CD4-positive, CD25-positive, alpha-beta regulatory T cell (primary cell): Measurements from ENCODE around the gene NAV2. TPM values are rescaled to one million over a fixed set of nuclear protein-coding genes. Genes with fewer than 3 reads are reported as not detected.
"Not testable (repeated sequence)": the region's sequence is repeated elsewhere in the genome, so short reads cannot be mapped to it uniquely, and the experiment has no call there.

Experiments used
- ATAC-seq, 2 donors: fragments of 150-1000 bp; cut with Tn5 transposase; one replicate each; pipeline ENCODE4 v1.10.0; 2021; ENCODE audit warnings: low read depth in 2 of 2, moderate number of reproducible peaks in 2 of 2, moderate library complexity in 1 of 2
- DNase-seq, 3 donors: peaks; one replicate each; pipeline versions ENCODE4 v3.0.0 to v3.0.0-alpha.2; 2012 to 2022; ENCODE audit warnings: mixed read lengths in 1 of 3
- H3K27ac ChIP-seq: one replicate; pipeline ENCODE4 v1.7.0; 2013; ENCODE audit warnings: mild to moderate bottlenecking, low read length; ENCODE audit not compliant: insufficient read depth, poor library complexity, severe bottlenecking
- H3K27me3 ChIP-seq: one replicate; pipeline ENCODE4 v1.7.0; 2013; ENCODE audit warnings: low read length; ENCODE audit not compliant: control insufficient read depth, insufficient read depth
- H3K36me3 ChIP-seq: one replicate; pipeline ENCODE4 v1.7.0; 2013; ENCODE audit warnings: mild to moderate bottlenecking, low read length, moderate library complexity; ENCODE audit not compliant: control insufficient read depth, insufficient read depth
- H3K4me1 ChIP-seq: 2 replicates; pipeline ENCODE4 v1.7.0; 2013; ENCODE audit warnings: mild to moderate bottlenecking, low read length; ENCODE audit not compliant: insufficient read depth, control insufficient read depth, poor library complexity, severe bottlenecking
- H3K4me3 ChIP-seq: one replicate; pipeline ENCODE4 v1.7.0; 2013; ENCODE audit warnings: low read depth, mild to moderate bottlenecking, low read length, moderate library complexity
- H3K9me3 ChIP-seq, 2 experiments: 1 replicate in 1 of 2; 2 replicates in 1 of 2; pipeline ENCODE4 v1.7.0; 2013; ENCODE audit warnings: low read length in 2 of 2, mild to moderate bottlenecking in 1 of 2, moderate library complexity in 1 of 2; ENCODE audit not compliant: control insufficient read depth in 2 of 2
- H3K27ac Mint-ChIP-seq, 3 donors: one replicate each; pipeline ENCODE4 v1.8.0; 2020 to 2022; ENCODE audit warnings: mild to moderate bottlenecking in 3 of 3, mixed read lengths in 3 of 3, moderate library complexity in 2 of 3
- H3K27me3 Mint-ChIP-seq: one replicate; pipeline ENCODE4 v1.8.0; 2022; ENCODE audit warnings: mild to moderate bottlenecking, mixed read lengths
- H3K36me3 Mint-ChIP-seq: one replicate; pipeline ENCODE4 v1.8.0; 2020; ENCODE audit warnings: mixed read lengths
- H3K4me1 Mint-ChIP-seq, 4 donors: one replicate each; pipeline ENCODE4 v1.8.0; 2020 to 2022; ENCODE audit warnings: mixed read lengths in 4 of 4, mild to moderate bottlenecking in 1 of 4
- H3K4me3 Mint-ChIP-seq, 4 donors: one replicate each; pipeline ENCODE4 v1.8.0; 2020 to 2022; ENCODE audit warnings: mild to moderate bottlenecking in 4 of 4, mixed read lengths in 4 of 4, moderate library complexity in 3 of 4
- H3K9me3 Mint-ChIP-seq, 7 donors: one replicate each; pipeline ENCODE4 v1.8.0; 2020 to 2022; ENCODE audit warnings: mixed read lengths in 7 of 7, mild to moderate bottlenecking in 3 of 7, moderate library complexity in 2 of 7
- polyA plus RNA-seq, 4 donors: library from polyadenylated mRNA; unstranded; fragments of 300-500 nt; fragmentation: Illumina TruSeq; gene quantifications; one replicate each; pipeline ENCODE4 v1.2.3, GENCODE V29; 2021
- total RNA-seq: library from RNA; stranded (reverse); gene quantifications from one replicate; pipeline ENCODE4 v1.2.3, GENCODE V29; 2022

The NAV2 gene
- total and polyA plus RNA-seq, 5 donors from 2014 or later = 0.14 to 0.59 (median 0.36) TPM; not detected in 2

DNA sequence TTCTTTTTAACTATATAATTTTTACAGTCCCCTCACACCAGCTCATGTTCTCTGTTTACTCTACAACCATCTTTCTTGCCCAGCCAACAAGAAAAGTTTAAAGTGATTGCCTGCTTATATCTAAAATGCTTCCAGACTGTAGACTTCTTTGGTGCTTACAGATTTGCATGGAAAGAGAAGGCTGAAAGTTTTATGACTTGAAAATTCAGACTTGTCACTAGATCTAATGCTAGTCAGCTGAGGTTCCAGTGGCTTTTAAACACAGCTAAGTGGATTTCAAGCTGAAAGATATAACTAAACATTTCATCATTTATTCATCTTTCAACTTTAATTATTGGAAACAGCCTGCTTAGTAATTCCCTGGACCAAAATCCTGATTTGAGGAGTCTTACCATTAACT, 178.4 kb downstream of the NAV2 start:
- H3K4me3 ChIP-seq = no peak overlapping the region
- no peaks in the 10 kb centered on the region for H3K4me1 ChIP-seq
- Mint-ChIP-seq H3K36me3 (no peaks in the 10 kb centered on the region), H3K4me3 (no peak overlapping the region), H3K4me1 (no peaks in the 10 kb centered on the region), H3K27ac (no peak overlapping the region), H3K27me3 (no peaks in the 10 kb centered on the region), H3K9me3 (peaks cover 0 to 2% (median 0%) of the 10 kb centered on the region in 7 donors)
- ATAC-seq (no peak), DNase-seq (no peak)
- no peaks in the 10 kb centered on the region for H3K27me3 ChIP-seq
- no peaks in the 10 kb centered on the region for H3K36me3 ChIP-seq
- H3K27ac ChIP-seq = no peak overlapping the region
- no peaks in the 10 kb centered on the region for H3K9me3 ChIP-seq

DNA sequence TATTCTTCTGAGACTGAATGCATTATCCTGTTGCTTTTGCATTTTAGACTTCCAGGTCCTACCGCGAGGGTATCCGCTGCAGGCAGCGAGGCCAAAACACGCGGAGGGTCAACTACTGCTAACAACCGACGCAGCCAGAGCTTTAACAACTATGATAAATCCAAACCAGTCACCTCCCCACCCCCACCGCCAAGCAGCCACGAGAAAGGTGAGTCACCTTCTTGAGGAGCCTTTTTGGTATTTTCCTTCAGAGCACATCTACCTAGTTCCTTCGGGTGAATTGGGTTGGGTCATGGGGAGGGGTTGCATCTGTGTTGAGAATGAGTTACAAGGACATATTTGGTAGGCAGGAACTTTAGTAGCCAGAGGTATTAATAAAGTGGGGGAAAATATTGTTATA, 179.8 kb downstream of the NAV2 start:
- ATAC-seq = no peak
- H3K4me1 Mint-ChIP-seq = no peaks in the 10 kb centered on the region
- H3K4me3 ChIP-seq = no peak overlapping the region
- no peak for DNase-seq
- H3K9me3 ChIP-seq = no peaks in the 10 kb centered on the region
- no peak overlapping the region for H3K27ac ChIP-seq
- H3K36me3 ChIP-seq = no peaks in the 10 kb centered on the region
- H3K9me3 Mint-ChIP-seq = peaks cover 0 to 2% (median 0%) of the 10 kb centered on the region in 7 donors
- H3K36me3 Mint-ChIP-seq = no peaks in the 10 kb centered on the region
- H3K4me3 Mint-ChIP-seq = no peak overlapping the region
- H3K27me3 ChIP-seq = no peaks in the 10 kb centered on the region
- H3K4me1 ChIP-seq = no peaks in the 10 kb centered on the region
- no peak overlapping the region for H3K27ac Mint-ChIP-seq
- no peaks in the 10 kb centered on the region for H3K27me3 Mint-ChIP-seq

DNA sequence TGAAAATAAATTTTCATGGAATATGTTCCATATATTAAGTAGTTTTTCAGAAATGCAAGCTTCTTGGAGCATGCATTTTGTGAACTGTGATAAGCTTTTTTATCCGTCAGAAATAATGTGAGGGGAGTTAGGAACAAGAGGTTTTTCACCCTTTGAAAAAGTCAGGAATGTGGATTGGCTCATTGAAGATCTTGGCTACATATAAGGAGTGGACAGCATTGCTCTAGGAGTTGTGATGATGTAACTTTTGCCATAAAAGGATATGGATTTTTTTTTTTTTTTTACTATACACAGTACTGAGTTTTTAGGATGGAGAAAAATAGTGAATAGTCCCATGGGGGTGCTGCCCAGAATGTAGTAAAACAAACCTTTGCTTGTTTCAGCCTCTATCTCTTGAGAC, 180.2 kb downstream of the NAV2 start:
- peaks cover 0 to 2% (median 0%) of the 10 kb centered on the region in 7 donors for H3K9me3 Mint-ChIP-seq
- H3K4me3 ChIP-seq = no peak overlapping the region
- ATAC-seq (no peak), DNase-seq (no peak)
- H3K36me3 ChIP-seq = no peaks in the 10 kb centered on the region
- H3K4me3 Mint-ChIP-seq = no peak overlapping the region
- H3K36me3 Mint-ChIP-seq = no peaks in the 10 kb centered on the region
- H3K27me3 ChIP-seq = no peaks in the 10 kb centered on the region
- no peak overlapping the region for H3K27ac Mint-ChIP-seq
- no peak overlapping the region for H3K27ac ChIP-seq
- no peaks in the 10 kb centered on the region for H3K27me3 Mint-ChIP-seq
- no peaks in the 10 kb centered on the region for H3K4me1 Mint-ChIP-seq
- no peaks in the 10 kb centered on the region for H3K4me1 ChIP-seq
- no peaks in the 10 kb centered on the region for H3K9me3 ChIP-seq

DNA sequence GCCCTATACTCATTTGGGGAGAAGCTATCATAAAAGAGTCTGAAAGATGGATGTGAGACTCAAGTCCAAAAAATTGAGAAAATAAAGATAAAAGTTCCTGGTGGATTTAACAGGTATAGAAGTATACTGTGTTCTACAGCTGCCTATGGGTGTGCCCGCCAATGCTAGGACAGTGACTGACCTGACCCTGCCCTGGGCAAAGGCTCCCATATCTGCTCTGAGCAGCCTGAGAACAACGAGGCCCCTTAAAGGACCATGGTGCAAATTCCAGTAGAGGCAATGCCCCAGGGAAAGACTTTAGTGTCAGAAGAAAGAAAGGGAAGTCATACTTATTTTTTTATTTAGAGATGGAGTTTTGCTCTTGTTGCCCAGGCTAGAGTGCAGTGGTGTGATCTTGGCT, 181.8 kb downstream of the NAV2 start:
- ATAC-seq (no peak), DNase-seq (no peak)
- H3K4me1 ChIP-seq = no peaks in the 10 kb centered on the region
- Mint-ChIP-seq H3K4me1 (no peaks in the 10 kb centered on the region), H3K27me3 (no peaks in the 10 kb centered on the region), H3K36me3 (no peaks in the 10 kb centered on the region), H3K4me3 (no peak overlapping the region), H3K27ac (no peak overlapping the region), H3K9me3 (peaks cover 0 to 2% (median 0%) of the 10 kb centered on the region in 7 donors)
- no peaks in the 10 kb centered on the region for H3K36me3 ChIP-seq
- no peaks in the 10 kb centered on the region for H3K27me3 ChIP-seq
- H3K27ac ChIP-seq = no peak overlapping the region
- H3K9me3 ChIP-seq = no peaks in the 10 kb centered on the region
- H3K4me3 ChIP-seq = no peak overlapping the region

DNA sequence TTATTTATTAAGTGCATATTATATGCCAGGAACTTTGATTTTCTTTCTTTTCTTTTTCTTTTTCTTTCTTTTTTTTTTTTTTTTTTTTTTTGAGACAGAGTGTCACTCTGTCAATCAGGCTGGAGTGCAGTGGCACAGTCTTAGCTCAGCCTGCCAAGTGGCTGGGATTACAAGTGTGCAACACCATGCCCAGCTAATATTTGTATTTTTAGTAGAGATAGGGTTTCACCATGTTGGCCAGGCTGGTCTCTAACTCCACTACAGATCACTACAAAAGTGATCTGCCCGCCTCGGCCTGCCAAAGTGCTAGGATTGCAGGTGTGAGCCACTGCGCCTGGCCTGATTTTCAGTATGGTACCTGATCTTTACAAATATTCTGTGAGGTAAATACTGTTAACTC, 182.4 kb downstream of the NAV2 start:
- H3K4me3 Mint-ChIP-seq, H3K4me1 ChIP-seq, H3K36me3 Mint-ChIP-seq, H3K9me3 Mint-ChIP-seq, H3K27me3 Mint-ChIP-seq, H3K36me3 ChIP-seq, H3K27me3 ChIP-seq, ATAC-seq, H3K27ac Mint-ChIP-seq, H3K4me1 Mint-ChIP-seq, DNase-seq, H3K4me3 ChIP-seq, H3K27ac ChIP-seq, H3K9me3 ChIP-seq: not testable (repeated sequence)

DNA sequence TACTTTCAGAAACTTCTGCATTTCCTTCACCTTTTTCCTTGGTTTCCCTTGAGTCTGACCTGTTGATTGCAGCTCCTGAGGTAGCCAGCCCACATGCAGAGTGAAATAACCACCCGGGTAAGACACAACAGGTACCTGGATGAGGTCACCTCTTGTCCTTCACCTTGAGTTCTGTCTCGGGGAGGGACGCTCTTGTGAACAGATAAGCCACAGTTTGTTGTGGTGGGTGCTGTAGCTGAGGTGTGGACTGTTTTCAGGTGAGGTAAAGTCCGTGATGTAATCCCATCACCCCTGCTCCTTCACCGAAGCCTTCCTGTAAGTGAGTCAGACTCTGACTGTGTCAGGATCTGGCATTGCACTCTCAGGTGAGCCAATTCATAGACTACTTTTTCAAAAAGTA, 183.1 kb downstream of the NAV2 start:
- Mint-ChIP-seq H3K4me3 (no peak overlapping the region), H3K9me3 (peaks cover 0 to 2% (median 0%) of the 10 kb centered on the region in 7 donors), H3K27ac (no peak overlapping the region), H3K4me1 (no peaks in the 10 kb centered on the region), H3K36me3 (no peaks in the 10 kb centered on the region), H3K27me3 (no peaks in the 10 kb centered on the region)
- Histone ChIP-seq H3K36me3 (no peaks in the 10 kb centered on the region), H3K4me3 (no peak overlapping the region), H3K4me1 (no peaks in the 10 kb centered on the region), H3K27me3 (no peaks in the 10 kb centered on the region), H3K27ac (no peak overlapping the region), H3K9me3 (no peaks in the 10 kb centered on the region)
- no peak for ATAC-seq
- no peak for DNase-seq

DNA sequence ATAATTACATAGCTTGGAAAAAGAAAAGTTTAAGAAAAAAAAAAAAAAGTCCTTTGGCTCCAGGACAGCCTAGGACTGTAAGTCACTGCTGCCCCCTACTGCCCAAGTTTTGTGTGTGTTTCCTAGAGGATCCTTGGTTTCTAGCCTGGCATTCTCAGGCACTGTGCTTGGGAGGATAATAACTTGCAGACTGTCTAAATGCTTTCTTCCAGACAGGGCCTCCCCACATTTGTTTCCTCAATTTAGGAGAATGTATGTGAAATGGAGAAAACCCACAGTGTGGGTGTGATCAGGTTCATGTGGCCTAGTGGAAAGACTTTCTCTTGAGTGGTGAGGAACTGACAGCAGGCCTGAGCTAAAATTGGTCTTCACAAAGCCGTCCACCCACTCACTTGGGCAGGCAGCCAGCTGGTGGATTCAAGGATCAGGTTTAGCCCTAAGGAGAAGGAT, 191.0 kb downstream of the NAV2 start:
- no peaks in the 10 kb centered on the region for H3K4me1 ChIP-seq
- no peak overlapping the region for H3K27ac ChIP-seq
- no peak overlapping the region for H3K4me3 ChIP-seq
- H3K36me3 ChIP-seq = no peaks in the 10 kb centered on the region
- Mint-ChIP-seq H3K27ac (no peak overlapping the region), H3K36me3 (no peaks in the 10 kb centered on the region), H3K4me3 (no peak overlapping the region), H3K4me1 (no peaks in the 10 kb centered on the region), H3K9me3 (no peaks in the 10 kb centered on the region), H3K27me3 (no peaks in the 10 kb centered on the region)
- DNase-seq (peak in 2 of 3 donors; percentile 3 to 45), ATAC-seq (no peak)
- no peaks in the 10 kb centered on the region for H3K9me3 ChIP-seq
- no peaks in the 10 kb centered on the region for H3K27me3 ChIP-seq

DNA sequence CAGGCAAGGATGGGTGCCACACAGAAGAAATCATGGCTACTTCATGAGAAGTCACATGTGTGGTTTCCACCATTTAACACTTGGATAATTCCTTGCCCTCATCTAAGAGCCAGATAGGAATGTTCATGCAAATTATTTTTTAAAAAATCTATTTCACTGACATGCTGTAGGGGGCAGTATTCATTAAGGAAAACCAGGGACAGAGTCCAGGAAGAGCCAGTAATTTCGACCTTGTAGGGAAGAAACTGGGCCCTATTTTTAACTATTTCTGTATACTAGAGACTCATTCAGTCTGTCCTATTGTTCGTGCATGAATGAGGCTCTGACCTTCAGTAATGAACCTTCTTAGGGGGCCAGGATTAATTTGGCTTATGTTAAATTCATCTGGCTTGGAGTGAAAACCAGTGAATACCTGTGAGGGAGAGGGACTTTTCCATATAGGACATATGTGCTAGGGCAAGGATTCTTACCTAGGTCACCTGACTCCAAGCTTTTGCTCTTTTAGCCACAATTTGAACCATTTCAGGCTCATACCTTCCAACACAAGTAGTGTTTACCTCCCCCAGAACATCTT, 192.7 kb downstream of the NAV2 start:
- DNase-seq (no peak), ATAC-seq (no peak)
- Mint-ChIP-seq H3K4me3 (no peak overlapping the region), H3K27ac (no peak overlapping the region), H3K36me3 (no peaks in the 10 kb centered on the region), H3K27me3 (no peaks in the 10 kb centered on the region), H3K9me3 (no peaks in the 10 kb centered on the region), H3K4me1 (no peaks in the 10 kb centered on the region)
- H3K27ac ChIP-seq = no peak overlapping the region
- no peaks in the 10 kb centered on the region for H3K36me3 ChIP-seq
- H3K27me3 ChIP-seq = no peaks in the 10 kb centered on the region
- H3K4me3 ChIP-seq = no peak overlapping the region
- H3K4me1 ChIP-seq = no peaks in the 10 kb centered on the region
- no peaks in the 10 kb centered on the region for H3K9me3 ChIP-seq
